Heart left ventricle (tissue), 16 donors: ENCODE results near the gene THAP3. TPM values are rescaled to one million over a fixed set of nuclear protein-coding genes. Genes with fewer than 3 reads are reported as not detected.
"Not testable (repeated sequence)": the region's sequence is repeated elsewhere in the genome, so short reads cannot be mapped to it uniquely, and the experiment has no call there.

Source experiments
- ATAC-seq, 4 donors: fragments of 200-7000 bp; cut with Tn5 transposase; one replicate each; pipeline ENCODE4 v1.9.1; 2020 to 2022; ENCODE audit warnings: moderate library complexity in 4 of 4, mild to moderate bottlenecking in 3 of 4, moderate number of reproducible peaks in 1 of 4
- DNase-seq, 5 donors: peaks; one replicate each; pipeline ENCODE4 v3.0.0-alpha.2; 2020
- H3K27ac ChIP-seq, 12 donors: fragments of 200-600 bp; sonication (generic) in 4 of 12; one replicate each; pipeline versions ENCODE4 v1.5.0 to v1.8.0; 2016 to 2022; ENCODE audit warnings: mild to moderate bottlenecking in 2 of 12
- H3K27me3 ChIP-seq, 9 donors: fragments of 200-600 bp; sonication (generic) in 2 of 9; one replicate each; pipeline versions ENCODE4 v1.5.1 to v1.8.0; 2016 to 2022; ENCODE audit warnings: mild to moderate bottlenecking in 3 of 9
- H3K36me3 ChIP-seq, 9 donors: fragments of 200-600 bp; sonication (generic) in 2 of 9; one replicate each; pipeline versions ENCODE4 v1.5.0 to v1.8.0; 2018 to 2022; ENCODE audit warnings: mild to moderate bottlenecking in 2 of 9
- H3K4me1 ChIP-seq, 12 donors: fragments of 200-600 bp; sonication (generic) in 4 of 12; one replicate each; pipeline versions ENCODE4 v1.5.0 to v1.8.0; 2016 to 2022; ENCODE audit warnings: mild to moderate bottlenecking in 3 of 12
- H3K4me3 ChIP-seq, 12 donors: fragments of 200-600 bp; sonication (generic) in 4 of 12; one replicate each; pipeline versions ENCODE4 v1.5.0 to v1.8.0; 2017 to 2022; ENCODE audit warnings: mild to moderate bottlenecking in 9 of 12, moderate library complexity in 4 of 12
- H3K9me3 ChIP-seq, 12 donors: fragments of 200-600 bp; sonication (generic) in 4 of 12; one replicate each; pipeline versions ENCODE4 v1.5.0 to v1.8.0; 2016 to 2022; ENCODE audit warnings: mild to moderate bottlenecking in 1 of 12
- POLR2A ChIP-seq, 2 donors: fragments of 450-650 bp; IDR thresholded peaks; one replicate each; pipeline ENCODE4 v1.6.1; 2017; ENCODE audit warnings: antibody characterized with exemption in 2 of 2, mild to moderate bottlenecking in 2 of 2, moderate library complexity in 2 of 2
- WGBS, 4 donors: extraction: QIAGEN DNeasy Blood & Tissue Kit in 2 of 4; methylation state at CpG; one replicate each; pipeline versions ENCODE4 v1.1.5 to v1.1.7; 2013 to 2018; 5-methylcytosine and 5-hydroxymethylcytosine counted together
- intact Hi-C, 10 donors: fragments of 100-400 bp; cut with DNase I; formaldehyde crosslinking; loops; one replicate each; pipeline versions ENCODE4 v1.11.1 to v1.14.2; 2022
- polyA plus RNA-seq, 2 donors: library from polyadenylated mRNA; stranded (reverse); fragments of 200-250 nt; gene quantifications; one replicate each; pipeline ENCODE4 v1.2.3, GENCODE V29; 2013
- total RNA-seq, 9 donors: library from RNA; depleted of rRNA in 2 of 9; stranded (reverse); fragments of >200 nt in 2 of 9; fragmentation: NEBNext Ultra II Directional in 3 of 9; extraction: Animal tissue kit (Norgen Biotek cat#: 25700) in 3 of 9; gene quantifications; one replicate each; pipeline versions ENCODE4 v1.1.0 to v1.2.4, GENCODE V29; 2016 to 2023
- TF ChIP-seq, protein P1 (sequence below), 12 donors: fragments of 200-600 bp; sonication (generic) in 4 of 12; IDR thresholded peaks; one replicate each; pipeline versions ENCODE4 v1.5.0 to v1.8.0; 2018 to 2022; ENCODE audit warnings: antibody characterized with exemption in 12 of 12, mild to moderate bottlenecking in 5 of 12
- donor health status: ischemic (EF 13 %, LVEDD 7.1; RV severe dilation, severe dysfunction).
- donor health status: healthy with polysubstance abuse.
- donor health status: DM: no; HTN: yes; CAD: no.
- donor health status: DM: no; HTN: no; CAD: no.
- donor health status: ischemic (EF 25% LVEDD 6.9; RV normal size, moderate dysfunction).
- donor health status: ischemic (EF 25% LVEDD 5.7; RV mildly dilated, moderate dysfunction).
- donor health status: healthy.
- donor health status: DM: yes; HTN: yes; CAD: no.
- donor health status: ischemic (EF 35%, LVEDD 5.7; RV mildly dilated, moderate dysfunction).
- donor health status: nonischemic (EF 11% LVEDD 7.7; RV severe dilation, severe dysfunction).
- donor health status: DM: yes; HTN: yes; CAD: no.
- donor health status: PGD.
- donor health status: ischemic (EF 29% LVEDD 5.4; RV normal size, mild dysfunction).
- donor health status: nonischemic (EF 23%, LVEDD 6.1; RV moderate dilation, normal function).

Gene THAP3
- total and polyA plus RNA-seq, 11 donors, result 7.5 to 22.1 (median 14.0) TPM

DNA sequence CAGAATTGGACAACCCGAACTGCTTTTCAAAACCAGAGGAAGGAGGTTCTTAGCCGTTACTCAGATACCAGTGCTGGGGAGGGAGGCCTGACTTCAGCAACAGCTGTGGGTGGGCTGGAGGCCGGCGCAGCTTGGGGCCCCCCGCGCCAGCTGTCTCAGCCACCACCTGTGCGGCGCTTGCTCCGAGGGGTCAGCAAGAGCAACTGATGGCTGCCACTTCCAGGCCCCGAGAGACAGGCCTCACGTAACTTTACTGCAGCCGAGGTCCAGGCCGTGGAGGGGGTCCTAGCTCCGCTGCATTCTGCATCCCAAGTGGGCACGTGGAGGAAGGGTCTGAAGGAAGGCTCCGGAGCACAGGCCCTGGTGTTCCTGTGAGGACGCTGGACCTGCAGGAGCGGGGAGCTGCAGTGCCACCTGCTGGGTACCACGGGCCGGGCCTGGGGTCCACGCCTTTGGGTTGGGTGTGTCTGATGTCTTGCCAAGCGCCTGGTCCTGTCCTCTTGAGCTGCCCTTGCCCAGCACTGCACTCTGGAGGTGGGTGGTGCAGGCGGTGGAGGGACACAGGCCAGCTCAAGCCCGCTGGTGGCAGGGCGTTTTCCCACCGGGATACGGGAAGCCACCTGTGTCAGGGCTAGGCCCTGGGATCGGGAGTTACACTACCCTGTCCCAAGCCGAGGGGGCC is 9.8 kb downstream of the THAP3 start:
- intact Hi-C loops, result loop anchor here in 5 of 10 donors (1.0 to 10.0 kb wide), 4 partner anchors 67 to 150 kb away; partner anchors contain the start of genes NOL9 (in 2 of the 5) and TAS1R1 (in 2 of the 5)

DNA sequence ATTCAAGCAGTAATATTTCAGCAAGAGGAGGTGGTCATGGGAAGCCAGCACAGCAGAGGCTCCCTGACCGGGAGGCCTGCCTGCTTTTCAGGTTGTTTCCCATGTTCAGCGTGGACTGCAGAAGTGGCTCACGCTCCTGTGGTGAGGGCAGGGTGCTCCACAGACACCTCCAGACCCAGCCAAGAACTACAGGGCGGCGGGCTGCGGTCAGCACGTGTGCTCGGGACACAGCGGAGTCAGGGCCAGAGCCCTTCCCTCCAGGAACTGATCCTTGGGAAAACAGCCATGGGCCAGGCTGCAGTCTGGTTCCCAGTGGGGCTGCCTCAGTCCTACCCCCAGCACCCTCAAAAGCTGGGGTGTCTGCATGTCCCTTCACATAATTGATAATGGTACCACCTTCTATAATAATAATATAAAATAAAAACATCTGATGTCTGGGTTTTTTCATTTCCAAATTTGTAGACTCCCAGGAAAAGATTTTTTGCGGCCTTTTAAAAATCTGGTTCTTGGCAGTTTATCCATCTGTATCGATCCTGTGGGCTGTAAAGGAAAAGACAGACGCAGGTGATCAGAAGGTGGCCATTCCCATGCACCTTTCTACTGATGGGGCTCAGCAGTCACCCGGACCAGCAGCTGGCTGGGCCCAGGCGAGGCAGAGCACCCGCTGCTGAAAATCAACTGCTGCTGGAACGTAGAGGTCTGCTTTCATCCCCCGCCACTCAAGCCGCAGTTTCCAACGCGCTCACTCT is 10.7 kb downstream of the THAP3 start:
- H3K27ac ChIP-seq, result peak overlapping the region in 3 of 12 donors; percentile 30 to 48 (median 31)
- 75 to 93% (median 89%) methylated on average over 17 to 20 of the region's 20 CpGs for WGBS, 4 donors

More for the DNA sequence above, 9.8 kb downstream of the THAP3 start:
- peak; percentile 59 to 84 (median 80) for ATAC-seq
- Histone ChIP-seq H3K36me3 (peaks cover 2 to 100% (median 95%) of the 10 kb centered on the region in 9 donors), H3K9me3 (no peaks in the 10 kb centered on the region), H3K27me3 (no peaks in the 10 kb centered on the region), H3K4me1 (peaks cover 0 to 15% (median 0%) of the 10 kb centered on the region in 12 donors), H3K4me3 (no peak overlapping the region), H3K27ac (peak overlapping the region in 4 of 12 donors; percentile 11 to 48 (median 30))
- WGBS, 4 donors, result 58 to 66% (median 61%) methylated on average over 23 to 29 of the region's 29 CpGs
- peak; percentile 61 to 83 (median 80) for DNase-seq
- TF ChIP-seq, protein P1, sequence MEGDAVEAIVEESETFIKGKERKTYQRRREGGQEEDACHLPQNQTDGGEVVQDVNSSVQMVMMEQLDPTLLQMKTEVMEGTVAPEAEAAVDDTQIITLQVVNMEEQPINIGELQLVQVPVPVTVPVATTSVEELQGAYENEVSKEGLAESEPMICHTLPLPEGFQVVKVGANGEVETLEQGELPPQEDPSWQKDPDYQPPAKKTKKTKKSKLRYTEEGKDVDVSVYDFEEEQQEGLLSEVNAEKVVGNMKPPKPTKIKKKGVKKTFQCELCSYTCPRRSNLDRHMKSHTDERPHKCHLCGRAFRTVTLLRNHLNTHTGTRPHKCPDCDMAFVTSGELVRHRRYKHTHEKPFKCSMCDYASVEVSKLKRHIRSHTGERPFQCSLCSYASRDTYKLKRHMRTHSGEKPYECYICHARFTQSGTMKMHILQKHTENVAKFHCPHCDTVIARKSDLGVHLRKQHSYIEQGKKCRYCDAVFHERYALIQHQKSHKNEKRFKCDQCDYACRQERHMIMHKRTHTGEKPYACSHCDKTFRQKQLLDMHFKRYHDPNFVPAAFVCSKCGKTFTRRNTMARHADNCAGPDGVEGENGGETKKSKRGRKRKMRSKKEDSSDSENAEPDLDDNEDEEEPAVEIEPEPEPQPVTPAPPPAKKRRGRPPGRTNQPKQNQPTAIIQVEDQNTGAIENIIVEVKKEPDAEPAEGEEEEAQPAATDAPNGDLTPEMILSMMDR (IDR thresholded peaks at IDR 0.05), result peak; percentile 19 to 68 (median 53)
- TF ChIP-seq POLR2A (IDR thresholded peaks at IDR 0.05), result no peak

DNA sequence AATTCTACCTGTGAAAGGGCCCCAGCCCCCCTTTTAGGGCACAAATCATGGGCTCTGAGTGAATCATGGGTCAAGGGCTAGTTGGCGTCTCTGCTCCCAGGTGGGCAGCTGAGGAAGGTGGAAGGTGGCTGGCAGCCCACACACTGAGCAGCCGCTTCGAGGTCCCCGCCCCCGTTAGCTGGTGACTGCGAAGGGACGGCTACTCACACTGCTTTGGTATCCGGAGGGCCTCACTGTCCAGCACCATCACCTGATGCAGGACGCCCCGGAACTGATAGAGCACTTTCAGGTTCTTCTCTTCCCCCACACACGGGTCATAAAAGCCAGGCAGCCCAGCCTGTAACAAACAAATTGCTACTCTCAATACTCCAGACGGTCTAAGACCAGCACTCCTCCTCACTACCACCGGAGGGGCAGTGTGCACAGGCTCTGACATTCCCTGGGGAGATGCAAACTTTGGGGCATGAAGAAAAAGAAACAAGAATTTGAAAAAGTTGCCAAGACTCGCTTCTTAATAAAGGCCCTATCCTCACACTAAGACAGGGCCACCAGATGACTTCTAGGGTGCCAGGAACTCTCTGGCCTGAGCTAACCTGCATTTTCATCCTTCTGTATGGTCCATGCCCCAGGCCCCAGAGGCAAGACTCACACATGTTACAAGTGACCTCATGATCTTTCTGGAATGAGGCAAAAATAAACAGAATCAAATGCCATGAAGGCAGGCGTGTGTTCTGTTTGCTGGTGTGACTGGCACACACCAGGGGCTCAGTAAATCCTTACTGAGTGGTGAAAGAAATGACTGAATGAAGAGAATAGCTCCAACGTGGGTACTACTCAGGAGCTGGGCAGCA is 11.5 kb downstream of the THAP3 start:
- peaks cover 2 to 99% (median 92%) of the 10 kb centered on the region in 9 donors for H3K36me3 ChIP-seq
- intact Hi-C loops, result loop anchor here in 2 of 10 donors (5.0 to 10.0 kb wide), 3 partner anchors 69 to 151 kb away; partner anchors contain the start of gene TAS1R1 (in 1 of the 2)

More for the DNA sequence above, 10.7 kb downstream of the THAP3 start:
- DNase-seq (no peak), ATAC-seq (no peak)
- TF ChIP-seq, protein P1 (IDR thresholded peaks at IDR 0.05), result no peak
- no peak for TF ChIP-seq POLR2A (IDR thresholded peaks at IDR 0.05)
- Histone ChIP-seq H3K4me1 (peaks cover 0 to 15% (median 0%) of the 10 kb centered on the region in 12 donors), H3K4me3 (no peak overlapping the region), H3K9me3 (no peaks in the 10 kb centered on the region), H3K27me3 (no peaks in the 10 kb centered on the region), H3K36me3 (peaks cover 2 to 100% (median 95%) of the 10 kb centered on the region in 9 donors)
- intact Hi-C loops, result loop anchor here in 2 of 10 donors (5.0 to 10.0 kb wide), 3 partner anchors 68 to 151 kb away; partner anchors contain the start of gene TAS1R1 (in 1 of the 2)

DNA sequence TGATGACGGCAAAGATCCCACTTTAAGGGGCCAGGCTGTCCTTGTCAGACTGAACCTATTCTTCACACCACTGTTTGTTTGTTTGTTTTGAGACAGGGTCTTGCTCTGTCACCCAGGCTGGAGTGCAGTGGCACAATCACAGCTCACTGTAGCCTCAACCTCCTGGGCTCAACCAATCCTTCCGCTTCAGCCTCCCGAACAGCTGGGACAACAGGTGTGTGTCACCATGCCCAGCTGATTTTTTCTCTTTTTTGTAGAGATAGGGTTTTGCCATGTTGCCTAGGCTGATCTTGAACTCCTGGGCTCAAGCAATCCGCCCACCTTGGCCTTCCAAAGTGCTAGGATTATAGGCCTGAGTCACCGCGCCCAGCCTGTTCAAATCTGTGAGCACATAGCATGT is 12.1 kb downstream of the THAP3 start:
- not testable (repeated sequence) for H3K27ac ChIP-seq
- peaks cover 2 to 99% (median 93%) of the 10 kb centered on the region in 9 donors for H3K36me3 ChIP-seq
- 88 to 97% (median 92%) methylated on average over 6 of the region's 6 CpGs for WGBS, 4 donors

More for the DNA sequence above, 11.5 kb downstream of the THAP3 start:
- 78 to 85% (median 82%) methylated on average over 16 of the region's 16 CpGs for WGBS, 4 donors
- Histone ChIP-seq H3K9me3 (no peaks in the 10 kb centered on the region), H3K4me3 (no peak overlapping the region), H3K27ac (no peak overlapping the region), H3K27me3 (no peaks in the 10 kb centered on the region), H3K4me1 (peaks cover 0 to 15% (median 0%) of the 10 kb centered on the region in 12 donors)
- DNase-seq (no peak), ATAC-seq (no peak)
- TF ChIP-seq, protein P1 (IDR thresholded peaks at IDR 0.05), result no peak
- no peak for TF ChIP-seq POLR2A (IDR thresholded peaks at IDR 0.05)

More for the DNA sequence above, 12.1 kb downstream of the THAP3 start:
- not testable (repeated sequence) for H3K27me3 ChIP-seq, ATAC-seq, DNase-seq, H3K4me3 ChIP-seq, H3K9me3 ChIP-seq
- H3K4me1 ChIP-seq, result peaks cover 0 to 15% (median 0%) of the 10 kb centered on the region in 12 donors
- intact Hi-C loops, result loop anchor here in 2 of 10 donors (5.0 to 10.0 kb wide), 3 partner anchors 69 to 152 kb away; partner anchors contain the start of gene TAS1R1 (in 1 of the 2)
